OCI-LY7 (cell line): ENCODE data around the gene PPP1R7.

ENCODE experiments used
- CTCF ChIP-seq: fragments of 200-600 bp; sonication (generic); conservative IDR thresholded peaks from 2 replicates; pipeline ENCODE4 v1.5.1; 2014; ENCODE audit warnings: mild to moderate bottlenecking, antibody characterized with exemption, low read length, moderate library complexity, mixed read lengths
- EZH2phosphoT487 ChIP-seq: fragments of 200-600 bp; sonication (generic); IDR thresholded peaks from 2 replicates; pipeline ENCODE4 v1.6.1; 2018; ENCODE audit warnings: low read depth, borderline replicate concordance, mild to moderate bottlenecking, mixed run types, antibody characterized with exemption, low read length, moderate library complexity, mixed read lengths

GRCh38 chr2:241136191-241136590, 14.1 kb upstream of the PPP1R7 start:
- TF ChIP-seq CTCF (no peak), EZH2phosphoT487 (no peak)
